IPS-NIHi7 (cell line): ENCODE results near the gene MYBPH.

ENCODE experiments used
- DNase-seq: peaks from one replicate; pipeline ENCODE4 v3.0.0; 2012; ENCODE audit warnings: mixed read lengths; ENCODE audit errors: extremely low spot score

Gene MYBPH, protein sequence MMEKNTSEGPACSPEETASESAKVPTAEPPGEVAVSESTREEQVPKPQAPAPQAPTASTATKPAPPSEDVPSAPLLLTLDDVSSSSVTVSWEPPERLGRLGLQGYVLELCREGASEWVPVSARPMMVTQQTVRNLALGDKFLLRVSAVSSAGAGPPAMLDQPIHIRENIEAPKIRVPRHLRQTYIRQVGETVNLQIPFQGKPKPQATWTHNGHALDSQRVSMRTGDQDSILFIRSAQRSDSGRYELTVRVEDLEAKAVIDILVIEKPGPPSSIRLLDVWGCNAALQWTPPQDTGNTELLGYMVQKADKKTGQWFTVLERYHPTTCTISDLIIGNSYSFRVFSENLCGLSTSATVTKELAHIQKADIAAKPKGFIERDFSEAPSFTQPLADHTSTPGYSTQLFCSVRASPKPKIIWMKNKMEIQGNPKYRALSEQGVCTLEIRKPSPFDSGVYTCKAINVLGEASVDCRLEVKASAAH

DNA sequence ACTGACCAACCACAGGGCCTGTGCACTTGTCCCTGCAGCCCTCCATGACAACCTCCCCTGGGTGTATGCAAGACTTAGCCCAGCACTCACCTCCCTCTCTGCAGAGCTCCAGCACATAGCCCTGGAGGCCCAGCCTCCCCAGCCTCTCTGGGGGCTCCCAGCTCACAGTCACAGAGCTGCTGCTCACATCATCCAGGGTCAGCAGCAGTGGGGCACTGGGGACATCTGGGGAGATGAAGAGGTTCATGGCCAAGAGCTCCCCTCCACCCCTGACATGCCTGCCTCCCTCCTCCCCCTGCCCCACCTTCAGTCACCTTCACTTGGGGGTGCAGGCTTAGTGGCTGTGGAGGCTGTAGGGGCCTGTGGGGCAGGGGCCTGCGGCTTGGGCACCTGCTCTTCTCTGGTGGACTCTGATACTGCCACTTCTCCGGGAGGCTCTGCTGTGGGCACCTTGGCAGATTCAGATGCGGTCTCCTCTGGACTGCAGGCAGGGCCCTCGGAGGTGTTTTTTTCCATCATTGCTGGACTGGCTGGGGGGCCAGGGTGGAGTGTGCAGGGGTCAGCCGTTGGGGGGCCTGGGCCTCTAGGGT, at the start of gene MYBPH:
MYBPH (minus strand) TSS at position 590 of the 590 bp plus-strand sequence; CDS start at position 519, 71 bp downstream.
- DNase-seq = no peak

DNA sequence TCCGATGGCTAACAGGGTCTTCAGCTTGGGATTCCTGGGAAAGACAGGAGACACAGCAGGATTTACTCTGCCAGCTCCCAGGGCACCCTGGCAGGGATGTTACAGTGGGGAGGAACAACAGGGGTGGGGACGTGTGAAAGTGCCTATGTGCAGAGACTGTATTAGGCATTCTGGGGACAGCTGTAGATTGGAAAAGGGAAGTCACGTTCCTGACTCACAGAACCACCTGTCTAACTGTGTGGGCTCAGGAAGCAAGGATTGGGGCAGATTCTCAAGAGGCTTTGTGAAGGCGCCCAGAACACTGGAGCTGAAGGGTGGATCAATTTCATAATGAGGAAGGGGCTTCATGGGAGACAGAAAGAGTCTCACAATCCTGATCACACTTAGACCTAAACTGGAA, 49.4 kb upstream of the MYBPH start:
- no peak for DNase-seq

DNA sequence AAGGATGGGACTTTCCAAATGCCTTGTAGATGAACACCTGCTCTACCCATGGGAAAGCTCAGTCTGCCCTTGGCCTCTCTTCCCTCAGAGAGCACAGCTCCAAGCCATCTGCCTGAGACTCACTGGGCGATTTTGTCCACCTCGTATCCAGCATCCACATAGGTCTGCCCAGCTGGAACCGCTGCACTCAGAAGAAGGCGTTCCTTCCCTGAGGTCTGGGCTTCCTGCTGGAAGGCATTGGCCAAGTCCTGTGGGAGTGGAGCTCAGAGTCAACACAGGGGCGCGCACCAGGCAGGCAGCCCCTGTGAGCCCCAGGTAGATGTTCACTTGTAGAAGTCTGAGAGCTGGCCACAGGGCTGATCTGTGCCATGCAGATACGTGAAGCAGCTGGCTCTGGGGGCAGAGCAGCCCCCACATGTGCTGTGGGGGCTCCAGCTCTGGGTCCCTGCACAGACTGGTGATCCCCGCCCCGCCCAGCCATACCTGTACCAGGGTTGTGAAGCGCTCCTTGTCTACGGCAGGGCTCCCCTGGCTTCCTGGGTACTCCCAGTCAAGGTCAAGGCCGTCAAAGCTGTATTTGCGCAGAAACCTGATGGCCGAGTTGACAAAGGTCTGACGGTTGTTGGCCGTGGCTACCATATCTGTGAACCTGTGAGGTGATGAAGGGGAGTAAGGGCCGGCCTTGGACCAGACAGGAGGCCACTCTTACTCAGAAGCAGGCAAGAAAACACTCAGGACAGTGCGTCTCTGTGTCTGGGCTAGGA, 47.6 kb upstream of the MYBPH start:
- no peak for DNase-seq

DNA sequence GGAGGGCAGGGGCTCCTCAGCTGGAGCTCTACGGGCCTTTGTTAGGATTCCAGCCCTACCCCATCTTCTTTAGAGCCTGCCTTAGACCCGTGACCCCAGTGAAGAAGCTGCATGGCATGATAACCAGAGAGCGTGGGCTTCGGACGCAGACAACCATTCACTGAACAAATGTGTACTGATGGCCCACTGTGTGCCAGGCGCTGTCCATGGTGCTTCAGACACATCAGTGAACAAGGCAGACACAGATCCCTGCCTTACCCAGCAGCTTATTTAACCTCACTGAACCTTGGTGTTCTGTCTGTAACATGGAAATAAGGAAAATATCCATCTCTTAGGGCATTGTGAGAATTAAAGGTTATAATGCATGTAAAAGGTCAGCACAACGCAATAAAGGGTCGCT, 44.3 kb upstream of the MYBPH start:
- DNase-seq = peak; percentile 54

- DNase-seq = no peak
These were observed 43.5 kb upstream of the MYBPH start for GRCh38 chr1:203219171-203219570.

GRCh38 chr1:203217668-203218067, 42.0 kb upstream of the MYBPH start:
- no peak for DNase-seq

DNA sequence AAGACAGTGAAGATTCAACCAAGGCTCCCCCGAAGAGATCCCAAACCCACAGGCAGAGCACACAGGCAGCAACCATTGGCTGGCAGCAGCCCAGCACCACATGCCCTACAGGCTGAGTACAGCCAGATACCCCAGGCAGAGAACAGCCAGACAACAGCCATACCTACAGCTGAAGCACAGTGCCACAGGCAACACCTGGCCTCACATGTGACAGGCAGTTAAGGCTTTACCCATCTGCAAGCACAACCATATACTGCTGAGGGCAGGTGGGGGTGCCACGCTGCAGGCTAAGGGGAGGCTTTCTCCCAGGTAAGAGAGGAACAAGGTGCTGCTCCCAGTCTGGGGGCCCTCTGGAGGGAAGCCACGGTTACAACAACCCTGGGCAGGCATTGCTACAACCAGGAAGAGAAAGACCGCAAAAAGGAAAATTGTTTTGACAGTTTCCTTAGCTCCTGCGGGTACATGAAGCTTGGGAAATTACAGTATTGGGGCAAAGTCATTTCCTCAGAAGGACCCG, 41.6 kb upstream of the MYBPH start:
- peak; percentile 55 for DNase-seq

DNA sequence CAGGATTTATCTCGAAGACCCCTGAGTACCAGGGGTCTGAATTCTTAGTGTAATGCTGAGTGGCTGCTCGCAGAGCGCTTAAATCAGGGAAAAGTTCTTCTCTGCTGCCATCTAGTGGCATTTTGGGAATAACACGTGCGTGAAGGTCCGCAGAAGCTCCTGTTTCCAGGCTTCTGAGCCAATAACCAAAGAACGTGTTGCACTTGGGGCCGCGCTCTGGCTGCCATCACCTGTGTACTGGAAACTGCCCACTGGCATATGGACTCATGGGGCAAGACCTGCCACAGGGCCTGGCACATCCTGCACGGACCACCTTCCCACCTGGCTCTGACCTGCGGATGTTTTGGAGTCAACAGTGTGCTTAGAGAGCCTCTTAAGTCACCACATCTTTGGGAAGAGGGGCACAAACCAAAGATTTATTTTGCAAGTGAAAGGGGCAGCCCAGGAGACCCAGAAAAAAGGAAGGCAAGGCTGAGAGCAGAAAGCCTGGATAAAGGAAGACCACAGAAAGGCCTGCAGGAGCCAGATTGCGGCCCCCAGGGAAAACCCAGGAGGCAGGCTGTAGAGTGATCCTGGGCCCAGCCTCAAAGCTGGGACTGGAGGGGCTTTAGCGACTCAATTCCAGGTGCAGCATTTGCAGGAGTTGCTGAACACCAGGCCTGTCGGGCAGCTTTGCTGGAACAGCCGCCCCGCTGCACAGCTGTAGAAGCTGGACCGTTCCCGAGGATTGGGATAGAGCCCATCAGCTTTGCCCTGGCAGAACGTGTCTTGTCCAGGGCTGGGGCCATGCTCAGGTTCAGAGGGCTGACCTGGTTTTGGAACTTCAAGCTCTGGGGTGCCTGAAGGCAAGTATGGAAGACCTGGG, 40.9 kb upstream of the MYBPH start:
- peak; percentile 84 for DNase-seq

GRCh38 chr1:203215573-203215972, 39.9 kb upstream of the MYBPH start:
- no peak for DNase-seq

GRCh38 chr1:203214871-203215270, 39.2 kb upstream of the MYBPH start:
- DNase-seq = no peak

DNA sequence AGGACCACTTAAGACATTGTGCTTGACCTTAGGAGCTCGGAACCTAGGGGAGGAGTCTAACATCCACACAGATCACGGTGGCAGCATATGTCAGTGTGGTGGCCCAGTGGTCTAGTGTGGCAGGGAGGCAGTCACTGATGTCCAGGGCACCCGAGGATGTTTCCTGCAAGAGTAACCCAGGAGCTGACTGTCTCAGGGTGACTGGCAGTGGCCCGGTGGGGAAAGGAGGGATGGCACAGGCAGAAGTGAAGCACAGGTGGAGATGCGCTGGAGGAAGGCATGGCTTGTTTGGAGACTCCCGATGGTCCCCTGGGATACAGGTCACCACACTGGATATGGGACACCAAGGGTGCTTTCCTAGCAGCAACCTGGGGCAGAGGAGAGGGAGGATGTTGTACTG, 37.5 kb upstream of the MYBPH start:
- DNase-seq = no peak

GRCh38 chr1:203211812-203212211, 36.2 kb upstream of the MYBPH start:
- DNase-seq = no peak

- no peak for DNase-seq
These were observed 35.4 kb upstream of the MYBPH start for GRCh38 chr1:203210988-203211387.

DNA sequence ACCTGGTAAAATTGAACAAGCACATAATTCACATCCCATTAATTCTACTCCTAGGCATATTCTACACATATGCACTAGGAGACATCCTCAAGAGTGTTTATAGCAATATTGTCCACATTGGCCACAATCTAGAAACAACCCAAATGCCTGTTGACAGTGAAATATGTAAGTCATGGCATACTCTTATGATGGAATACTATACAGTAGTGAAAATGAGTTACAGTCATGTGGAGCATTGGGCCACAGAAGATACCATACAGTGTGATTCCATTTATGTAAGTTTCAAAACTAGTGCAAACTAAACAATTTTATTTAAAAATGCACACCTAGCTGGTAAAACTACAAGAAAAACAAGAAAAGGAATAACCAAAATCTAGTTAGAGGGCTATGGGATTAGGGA, 34.7 kb upstream of the MYBPH start:
- DNase-seq = no peak

- DNase-seq = no peak
These were observed 32.6 kb upstream of the MYBPH start for GRCh38 chr1:203208181-203208580.

GRCh38 chr1:203207751-203208150, 32.1 kb upstream of the MYBPH start:
- DNase-seq = no peak

GRCh38 chr1:203206129-203206687, 30.6 kb upstream of the MYBPH start:
- DNase-seq = no peak

DNA sequence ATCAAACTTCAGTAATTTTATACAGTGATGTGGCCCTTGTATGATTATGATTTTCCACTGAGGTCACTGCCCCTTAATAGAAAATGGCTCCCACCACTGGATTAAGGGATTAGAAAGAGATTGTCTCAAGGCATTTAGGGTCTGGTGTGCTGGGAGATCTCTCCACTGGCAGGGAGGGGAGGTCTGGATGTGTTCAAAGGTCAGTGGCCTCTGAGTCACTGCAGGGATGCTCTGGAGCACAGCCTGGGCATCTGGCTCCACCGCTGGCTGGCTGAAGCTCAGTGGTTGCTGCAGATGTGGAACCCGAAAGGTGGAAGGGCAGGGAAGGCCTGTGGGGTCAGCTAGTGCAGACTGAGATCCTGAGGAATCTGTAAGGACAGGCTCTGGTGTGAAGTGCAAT, 29.1 kb upstream of the MYBPH start:
- no peak for DNase-seq

GRCh38 chr1:203202431-203203245, 27.0 kb upstream of the MYBPH start:
- no peak for DNase-seq

- DNase-seq = no peak
These were observed 26.0 kb upstream of the MYBPH start for GRCh38 chr1:203201516-203202205.
